ENCODE results near the gene ELF1.
A peak's percentile ranks its signal among the peaks of the same experiment; 100 is the strongest.
"Not testable (repeated sequence)": the region's sequence is repeated elsewhere in the genome, so short reads cannot be mapped to it uniquely, and the experiment has no call there.

Gene ELF1

GRCh38 chr13:40931719-40932118 is 87.4 kb downstream of the ELF1 start:
- Histone ChIP-seq H3K4me3 (replicated peaks; ENCODE audit: insufficient read depth, low read length) (no peak overlapping the region), H3K27ac (replicated peaks) (no peak overlapping the region), H3K27me3 (ENCODE audit: insufficient read depth, poor library complexity, severe bottlenecking) (no peaks in the 10 kb centered on the region)
- TF ChIP-seq CTCF (IDR thresholded peaks at IDR 0.05; ENCODE audit: insufficient read depth, low read length) (no peak), REST (IDR thresholded peaks at IDR 0.05; ENCODE audit: insufficient replicate concordance, low read depth) (no peak), POLR2AphosphoS5 (IDR thresholded peaks at IDR 0.05; ENCODE audit: low read depth) (no peak), GABPA (IDR thresholded peaks at IDR 0.05; ENCODE audit: low read depth) (no peak), SPI1 (IDR thresholded peaks at IDR 0.05; ENCODE audit: borderline replicate concordance, low read depth) (no peak)
- no peak for DNase-seq (ENCODE audit: low read depth in 1 of 2, low spot score in 1 of 2)

GRCh38 chr13:40929883-40930282 is 89.2 kb downstream of the ELF1 start:
- TF ChIP-seq POLR2AphosphoS5 (IDR thresholded peaks at IDR 0.05; ENCODE audit: low read depth): peak; percentile 29; the same call in 1 of the 2 replicates
- H3K27ac ChIP-seq (replicated peaks); H3K27me3 ChIP-seq (ENCODE audit: insufficient read depth, poor library complexity, severe bottlenecking); H3K4me3 ChIP-seq (replicated peaks; ENCODE audit: insufficient read depth, low read length); DNase-seq (ENCODE audit: low read depth in 1 of 2, low spot score in 1 of 2): not testable (repeated sequence)

GRCh38 chr13:40928980-40929379 is 90.1 kb downstream of the ELF1 start:
- Histone ChIP-seq H3K27me3 (ENCODE audit: insufficient read depth, poor library complexity, severe bottlenecking) (no peaks in the 10 kb centered on the region), H3K4me3 (replicated peaks; ENCODE audit: insufficient read depth, low read length) (no peak overlapping the region), H3K27ac (replicated peaks) (no peak overlapping the region)
- TF ChIP-seq SPI1 (IDR thresholded peaks at IDR 0.05; ENCODE audit: borderline replicate concordance, low read depth) (no peak), REST (IDR thresholded peaks at IDR 0.05; ENCODE audit: insufficient replicate concordance, low read depth) (no peak), GABPA (IDR thresholded peaks at IDR 0.05; ENCODE audit: low read depth) (no peak), CTCF (IDR thresholded peaks at IDR 0.05; ENCODE audit: insufficient read depth, low read length) (no peak), POLR2AphosphoS5 (IDR thresholded peaks at IDR 0.05; ENCODE audit: low read depth) (no peak)
- no peak for DNase-seq (ENCODE audit: low read depth in 1 of 2, low spot score in 1 of 2)

GRCh38 chr13:40927929-40928328 is 91.2 kb downstream of the ELF1 start:
- Histone ChIP-seq H3K4me3 (replicated peaks; ENCODE audit: insufficient read depth, low read length) (no peak overlapping the region), H3K27me3 (ENCODE audit: insufficient read depth, poor library complexity, severe bottlenecking) (no peaks in the 10 kb centered on the region), H3K27ac (replicated peaks) (no peak overlapping the region)
- DNase-seq (ENCODE audit: low read depth in 1 of 2, low spot score in 1 of 2): no peak
- TF ChIP-seq GABPA (IDR thresholded peaks at IDR 0.05; ENCODE audit: low read depth) (no peak), POLR2AphosphoS5 (IDR thresholded peaks at IDR 0.05; ENCODE audit: low read depth) (no peak), SPI1 (IDR thresholded peaks at IDR 0.05; ENCODE audit: borderline replicate concordance, low read depth) (no peak), CTCF (IDR thresholded peaks at IDR 0.05; ENCODE audit: insufficient read depth, low read length) (no peak), REST (IDR thresholded peaks at IDR 0.05; ENCODE audit: insufficient replicate concordance, low read depth) (no peak)

All from HL-60 (cell line).